Measurements from ENCODE around the gene SLC25A14.
"Not testable (repeated sequence)": the region's sequence is repeated elsewhere in the genome, so short reads cannot be mapped to it uniquely, and the experiment has no call there.

The SLC25A14 gene

GRCh38 chrX:130339408-130340222 is at the start of gene SLC25A14:
Gene SLC25A14 (plus strand): TSS chrX:130339919. CDS start chrX:130340279, 360 bp downstream.
- peak; percentile 45 for DNase-seq (ENCODE audit: low read depth in 2 of 2)

- no peak for DNase-seq (ENCODE audit: low read depth in 2 of 2)
Measured at GRCh38 chrX:130295519-130296296, 44.0 kb upstream of the SLC25A14 start.

GRCh38 chrX:130296297-130296678 is 43.4 kb upstream of the SLC25A14 start:
- DNase-seq (ENCODE audit: low read depth in 2 of 2), result no peak

- no peak for DNase-seq (ENCODE audit: low read depth in 2 of 2)
Measured at GRCh38 chrX:130296743-130297142, 43.0 kb upstream of the SLC25A14 start.

- DNase-seq (ENCODE audit: low read depth in 2 of 2), result no peak
Measured at GRCh38 chrX:130299279-130300009, 40.3 kb upstream of the SLC25A14 start.

- DNase-seq (ENCODE audit: low read depth in 2 of 2), result no peak
Measured at GRCh38 chrX:130300010-130300282, 39.8 kb upstream of the SLC25A14 start.

- DNase-seq (ENCODE audit: low read depth in 2 of 2), result no peak
Measured at GRCh38 chrX:130301405-130301804, 38.3 kb upstream of the SLC25A14 start.

- DNase-seq (ENCODE audit: low read depth in 2 of 2), result no peak
Measured at GRCh38 chrX:130301977-130302376, 37.7 kb upstream of the SLC25A14 start.

GRCh38 chrX:130304587-130305368 is 34.9 kb upstream of the SLC25A14 start:
- DNase-seq (ENCODE audit: low read depth in 2 of 2), result no peak

GRCh38 chrX:130319886-130320285 is 19.8 kb upstream of the SLC25A14 start:
- DNase-seq (ENCODE audit: low read depth in 2 of 2), result not testable (repeated sequence)

GRCh38 chrX:130321550-130321949 is 18.2 kb upstream of the SLC25A14 start:
- no peak for DNase-seq (ENCODE audit: low read depth in 2 of 2)

GRCh38 chrX:130330146-130330545 is 9.6 kb upstream of the SLC25A14 start:
- no peak for DNase-seq (ENCODE audit: low read depth in 2 of 2)

- DNase-seq (ENCODE audit: low read depth in 2 of 2), result peak; percentile 2 to 28
Measured at GRCh38 chrX:130330706-130331105, 9.0 kb upstream of the SLC25A14 start.

GRCh38 chrX:130336531-130336930 is 3.2 kb upstream of the SLC25A14 start:
- no peak for DNase-seq (ENCODE audit: low read depth in 2 of 2)

- DNase-seq (ENCODE audit: low read depth in 2 of 2), result not testable (repeated sequence)
Measured at GRCh38 chrX:130338869-130339268, 850 bp upstream of the SLC25A14 start.

GRCh38 chrX:130340271-130340670 is 552 bp downstream of the SLC25A14 start:
- DNase-seq (ENCODE audit: low read depth in 2 of 2), result no peak

- no peak for DNase-seq (ENCODE audit: low read depth in 2 of 2)
Measured at GRCh38 chrX:130343411-130343810, 3.7 kb downstream of the SLC25A14 start.

- no peak for DNase-seq (ENCODE audit: low read depth in 2 of 2)
Measured at GRCh38 chrX:130347321-130347720, 7.6 kb downstream of the SLC25A14 start.

GRCh38 chrX:130351567-130351966 is 11.8 kb downstream of the SLC25A14 start:
- no peak for DNase-seq (ENCODE audit: low read depth in 2 of 2)

GRCh38 chrX:130352050-130352449 is 12.3 kb downstream of the SLC25A14 start:
- DNase-seq (ENCODE audit: low read depth in 2 of 2), result not testable (repeated sequence)

GRCh38 chrX:130376077-130376476 is 36.4 kb downstream of the SLC25A14 start:
- DNase-seq (ENCODE audit: low read depth in 2 of 2), result no peak
